ENCODE data around the gene CSTA. TPM values are rescaled to one million over a fixed set of nuclear protein-coding genes. Genes with fewer than 3 reads are reported as not detected.

Gene CSTA
- total RNA-seq, result under 1 TPM in 1 of 2 donors, not detected in 1; 0.35 TPM

DNA sequence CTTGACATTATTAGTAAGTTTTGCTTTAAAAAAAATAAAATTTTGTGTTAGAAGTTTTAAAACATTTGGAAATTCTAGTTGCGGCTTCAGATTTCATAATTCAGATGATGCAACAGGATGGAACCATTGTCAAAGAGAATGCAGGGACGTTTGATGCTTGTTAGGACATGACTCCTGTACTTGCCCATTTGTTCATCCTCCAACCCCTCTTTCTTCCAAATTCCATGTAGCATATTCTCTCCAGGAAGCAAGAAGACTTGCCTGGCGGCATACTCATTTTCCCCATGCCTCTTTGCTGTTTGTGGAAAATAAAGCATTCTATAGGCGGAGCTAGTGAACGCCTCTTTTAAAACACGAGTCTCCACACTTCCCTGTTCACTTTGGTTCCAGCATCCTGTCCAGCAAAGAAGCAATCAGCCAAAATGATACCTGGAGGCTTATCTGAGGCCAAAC lies at the start of gene CSTA:
Gene CSTA (plus strand): TSS at position 378 of the 453 bp plus-strand sequence. CDS start 45 bp downstream, at position 423.
- ATAC-seq (replicated peaks in 1 of 2), result no peak
- Mint-ChIP-seq H3K4me1 (ENCODE audit: low read depth) (peaks cover 25% of the 10 kb centered on the region), H3K36me3 (ENCODE audit: insufficient read depth in 2 of 2) (no peaks in the 10 kb centered on the region), H3K4me3 (no peak within 1 kb of the TSS), H3K27me3 (ENCODE audit: low read depth) (peaks cover 9% of the 10 kb centered on the region), H3K27ac (no peak within 1 kb of the TSS), H3K9me3 (peaks cover 0 to 2% of the 10 kb centered on the region in 2 donors)
- DNase-seq, result no peak

GRCh38 chr3:122281891-122282290 lies 43.2 kb upstream of the CSTA start:
- Mint-ChIP-seq H3K9me3 (no peaks in the 10 kb centered on the region), H3K27ac (no peak overlapping the region), H3K36me3 (ENCODE audit: insufficient read depth in 2 of 2) (no peaks in the 10 kb centered on the region), H3K4me1 (ENCODE audit: low read depth) (no peaks in the 10 kb centered on the region), H3K4me3 (no peak overlapping the region), H3K27me3 (ENCODE audit: low read depth) (no peaks in the 10 kb centered on the region)
- no peak for ATAC-seq (replicated peaks in 1 of 2)
- no peak for DNase-seq

- H3K27me3 Mint-ChIP-seq (ENCODE audit: low read depth), result peaks cover 9% of the 10 kb centered on the region
- H3K9me3 Mint-ChIP-seq, result no peaks in the 10 kb centered on the region
- H3K36me3 Mint-ChIP-seq (ENCODE audit: insufficient read depth in 2 of 2), result no peaks in the 10 kb centered on the region
- no peak overlapping the region for H3K4me3 Mint-ChIP-seq
- DNase-seq, result no peak
- no peak overlapping the region for H3K27ac Mint-ChIP-seq
- no peaks in the 10 kb centered on the region for H3K4me1 Mint-ChIP-seq (ENCODE audit: low read depth)
- no peak for ATAC-seq (replicated peaks in 1 of 2)
Observed at GRCh38 chr3:122283796-122284445, 41.1 kb upstream of the CSTA start.

- Mint-ChIP-seq H3K27ac (no peak overlapping the region), H3K9me3 (no peaks in the 10 kb centered on the region), H3K4me3 (no peak overlapping the region), H3K36me3 (ENCODE audit: insufficient read depth in 2 of 2) (no peaks in the 10 kb centered on the region), H3K27me3 (ENCODE audit: low read depth) (peaks cover 9% of the 10 kb centered on the region), H3K4me1 (ENCODE audit: low read depth) (no peaks in the 10 kb centered on the region)
- no peak for ATAC-seq (replicated peaks in 1 of 2)
- DNase-seq, result no peak
Observed at GRCh38 chr3:122284486-122284885, 40.6 kb upstream of the CSTA start.

DNA sequence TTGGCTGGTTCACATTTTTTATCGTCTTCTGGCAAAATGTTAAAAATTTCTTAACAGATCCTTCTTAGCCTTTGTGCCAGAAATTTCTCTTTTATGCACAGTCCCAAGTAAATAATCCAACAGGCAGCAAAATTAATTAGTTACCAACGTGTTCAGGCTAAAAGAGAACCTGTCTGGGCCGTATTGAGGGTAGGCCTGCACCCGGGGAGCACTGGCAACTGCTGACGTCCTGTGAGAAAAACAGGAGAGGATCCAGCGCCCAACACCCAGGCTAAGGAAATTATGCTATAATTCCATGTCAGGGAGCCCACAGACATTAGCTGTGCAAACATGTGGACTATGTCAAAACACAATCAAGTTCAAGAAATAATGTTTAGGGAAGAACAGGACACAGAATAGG lies 30.7 kb upstream of the CSTA start:
- Mint-ChIP-seq H3K27me3 (ENCODE audit: low read depth) (no peaks in the 10 kb centered on the region), H3K9me3 (no peaks in the 10 kb centered on the region), H3K4me1 (ENCODE audit: low read depth) (peaks cover 18% of the 10 kb centered on the region), H3K4me3 (no peak overlapping the region), H3K27ac (no peak overlapping the region), H3K36me3 (ENCODE audit: insufficient read depth in 2 of 2) (no peaks in the 10 kb centered on the region)
- DNase-seq (no peak), ATAC-seq (replicated peaks in 1 of 2) (no peak)

- Mint-ChIP-seq H3K9me3 (peaks cover 0 to 2% of the 10 kb centered on the region in 2 donors), H3K4me1 (ENCODE audit: low read depth) (peaks cover 20% of the 10 kb centered on the region), H3K36me3 (ENCODE audit: insufficient read depth in 2 of 2) (no peaks in the 10 kb centered on the region), H3K27me3 (ENCODE audit: low read depth) (no peaks in the 10 kb centered on the region), H3K27ac (no peak overlapping the region), H3K4me3 (no peak overlapping the region)
- ATAC-seq (replicated peaks in 1 of 2) (peak in 1 of 2 donors; percentile 45), DNase-seq (no peak)
Observed at GRCh38 chr3:122295266-122296062, 29.6 kb upstream of the CSTA start.

DNA sequence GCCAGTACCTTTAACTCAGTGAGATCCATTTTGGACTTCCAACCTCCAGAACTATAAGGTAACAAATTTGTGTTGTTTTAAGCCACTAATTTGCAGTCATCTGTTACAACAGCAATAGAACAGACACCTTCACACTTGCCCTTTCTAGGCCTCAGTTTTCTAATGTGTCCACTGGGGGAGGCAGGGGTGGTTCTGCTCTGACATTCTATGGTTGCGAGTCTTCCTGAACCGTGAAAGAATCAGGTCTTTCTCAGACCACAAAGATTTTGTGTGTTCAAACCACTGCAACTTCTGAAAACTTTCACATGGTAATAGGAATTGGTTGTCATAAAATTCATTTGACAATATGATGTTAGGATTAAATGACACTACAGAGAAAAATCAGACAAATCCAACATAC lies 26.8 kb upstream of the CSTA start:
- H3K9me3 Mint-ChIP-seq, result peaks cover 0 to 2% of the 10 kb centered on the region in 2 donors
- peaks cover 20% of the 10 kb centered on the region for H3K4me1 Mint-ChIP-seq (ENCODE audit: low read depth)
- ATAC-seq (replicated peaks in 1 of 2), result peak; percentile 77 to 84
- no peaks in the 10 kb centered on the region for H3K27me3 Mint-ChIP-seq (ENCODE audit: low read depth)
- no peaks in the 10 kb centered on the region for H3K36me3 Mint-ChIP-seq (ENCODE audit: insufficient read depth in 2 of 2)
- peak overlapping the region; percentile 25 for H3K27ac Mint-ChIP-seq
- DNase-seq, result peak; percentile 32 to 38
- peak overlapping the region in 1 of 2 donors; percentile 54 for H3K4me3 Mint-ChIP-seq

DNA sequence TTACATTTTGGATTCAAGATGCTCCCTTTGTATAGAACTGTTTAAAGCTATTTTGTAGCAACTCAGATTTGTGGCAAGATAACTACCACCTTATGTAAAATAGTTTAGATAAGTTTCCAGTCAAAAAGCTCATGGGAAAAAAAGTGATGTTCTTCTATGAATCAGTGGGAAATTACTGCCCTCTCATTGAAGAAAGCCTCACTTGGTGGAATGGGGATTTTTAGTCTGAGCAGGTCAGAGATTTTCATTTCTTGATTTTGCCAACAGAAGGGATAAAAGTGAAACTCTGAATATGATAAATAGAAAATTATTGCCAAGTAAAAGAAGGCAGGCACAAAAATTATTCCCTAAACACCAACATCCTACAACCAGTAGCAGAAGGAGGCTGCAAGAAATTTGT lies 25.8 kb upstream of the CSTA start:
- DNase-seq (no peak), ATAC-seq (replicated peaks in 1 of 2) (peak; percentile 34 to 37)
- Mint-ChIP-seq H3K27ac (no peak overlapping the region), H3K36me3 (ENCODE audit: insufficient read depth in 2 of 2) (no peaks in the 10 kb centered on the region), H3K9me3 (peaks cover 0 to 2% of the 10 kb centered on the region in 2 donors), H3K27me3 (ENCODE audit: low read depth) (no peaks in the 10 kb centered on the region), H3K4me1 (ENCODE audit: low read depth) (peaks cover 20% of the 10 kb centered on the region), H3K4me3 (peak overlapping the region; percentile 3 to 39)

DNA sequence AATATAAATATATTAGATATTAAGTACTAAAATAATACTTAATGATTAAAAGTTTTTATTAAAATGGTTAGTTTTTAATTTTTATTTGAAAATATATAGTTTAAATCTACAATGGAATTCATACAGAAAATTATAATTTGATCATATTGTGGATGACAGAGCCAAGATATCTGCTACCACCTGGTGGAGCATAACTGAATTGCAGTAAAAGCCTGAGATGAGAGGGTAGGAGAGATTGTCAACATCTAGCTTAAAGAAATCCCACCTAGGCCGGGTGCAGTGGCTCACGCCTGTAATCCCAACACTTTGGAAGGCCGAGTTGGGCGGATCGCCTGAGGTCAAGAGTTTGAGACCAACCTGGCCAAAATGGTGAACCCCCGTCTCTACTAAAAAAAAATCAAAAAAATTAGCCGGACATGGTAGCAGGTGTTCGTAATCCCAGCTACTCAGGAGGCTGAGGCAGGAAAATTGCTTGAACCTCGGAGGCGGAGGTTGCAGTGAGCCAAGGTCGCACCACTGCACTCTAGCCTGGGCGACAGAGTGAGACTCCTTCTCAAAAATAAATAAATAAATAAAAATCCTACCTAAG lies 25.1 kb upstream of the CSTA start:
- H3K36me3 Mint-ChIP-seq (ENCODE audit: insufficient read depth in 2 of 2), result no peaks in the 10 kb centered on the region
- H3K4me1 Mint-ChIP-seq (ENCODE audit: low read depth), result peaks cover 20% of the 10 kb centered on the region
- DNase-seq (peak; percentile 47 to 51), ATAC-seq (replicated peaks in 1 of 2) (no peak)
- H3K27ac Mint-ChIP-seq, result no peak overlapping the region
- H3K4me3 Mint-ChIP-seq, result no peak overlapping the region
- H3K27me3 Mint-ChIP-seq (ENCODE audit: low read depth), result no peaks in the 10 kb centered on the region
- H3K9me3 Mint-ChIP-seq, result peaks cover 0 to 2% of the 10 kb centered on the region in 2 donors

GRCh38 chr3:122301063-122301462 lies 24.0 kb upstream of the CSTA start:
- Mint-ChIP-seq H3K4me1 (ENCODE audit: low read depth) (peaks cover 20% of the 10 kb centered on the region), H3K9me3 (peaks cover 0 to 2% of the 10 kb centered on the region in 2 donors), H3K36me3 (ENCODE audit: insufficient read depth in 2 of 2) (no peaks in the 10 kb centered on the region), H3K4me3 (no peak overlapping the region), H3K27ac (no peak overlapping the region), H3K27me3 (ENCODE audit: low read depth) (no peaks in the 10 kb centered on the region)
- ATAC-seq (replicated peaks in 1 of 2) (no peak), DNase-seq (no peak)

- Mint-ChIP-seq H3K27ac (no peak overlapping the region), H3K4me3 (no peak overlapping the region), H3K27me3 (ENCODE audit: low read depth) (no peaks in the 10 kb centered on the region), H3K9me3 (no peaks in the 10 kb centered on the region), H3K36me3 (ENCODE audit: insufficient read depth in 2 of 2) (no peaks in the 10 kb centered on the region), H3K4me1 (ENCODE audit: low read depth) (no peaks in the 10 kb centered on the region)
- DNase-seq, result peak in 1 of 2 donors; percentile 13
- peak; percentile 60 to 68 for ATAC-seq (replicated peaks in 1 of 2)
Observed at GRCh38 chr3:122305818-122306621, 19.0 kb upstream of the CSTA start.

DNA sequence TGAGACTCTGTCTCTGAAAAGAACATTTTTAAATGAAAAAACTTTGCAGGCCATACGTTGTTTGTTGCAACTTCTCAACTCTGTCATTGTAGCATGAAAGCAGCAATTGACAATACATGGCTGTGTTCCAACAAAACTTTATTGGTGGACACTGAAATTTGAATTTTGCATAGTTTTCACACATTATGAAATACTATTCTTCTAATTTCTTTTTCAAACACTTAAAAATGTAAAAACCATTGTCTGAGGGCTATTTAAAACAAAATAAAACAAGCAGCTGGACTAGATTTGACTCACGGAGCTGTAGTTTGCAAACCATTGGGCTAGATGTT lies 18.5 kb upstream of the CSTA start:
- DNase-seq, result no peak
- no peak for ATAC-seq (replicated peaks in 1 of 2)
- Mint-ChIP-seq H3K9me3 (no peaks in the 10 kb centered on the region), H3K4me1 (ENCODE audit: low read depth) (no peaks in the 10 kb centered on the region), H3K36me3 (ENCODE audit: insufficient read depth in 2 of 2) (no peaks in the 10 kb centered on the region), H3K27me3 (ENCODE audit: low read depth) (no peaks in the 10 kb centered on the region), H3K4me3 (no peak overlapping the region), H3K27ac (no peak overlapping the region)

Data from activated T-cell treated with anti-CD3 and anti-CD28 coated beads, Interleukin-2, amount 50 U/mL, for 72 hours (primary cell).